GM19463 (cell line): ENCODE data around the gene MAGI2.

Source experiments
- ATAC-seq: cut with Tn5 transposase; IDR thresholded peaks from one replicate; pipeline ENCODE4 v1.9.1; 2021; ENCODE audit warnings: mild to moderate bottlenecking, moderate library complexity; ENCODE audit not compliant: unreplicated experiment

The MAGI2 gene

DNA sequence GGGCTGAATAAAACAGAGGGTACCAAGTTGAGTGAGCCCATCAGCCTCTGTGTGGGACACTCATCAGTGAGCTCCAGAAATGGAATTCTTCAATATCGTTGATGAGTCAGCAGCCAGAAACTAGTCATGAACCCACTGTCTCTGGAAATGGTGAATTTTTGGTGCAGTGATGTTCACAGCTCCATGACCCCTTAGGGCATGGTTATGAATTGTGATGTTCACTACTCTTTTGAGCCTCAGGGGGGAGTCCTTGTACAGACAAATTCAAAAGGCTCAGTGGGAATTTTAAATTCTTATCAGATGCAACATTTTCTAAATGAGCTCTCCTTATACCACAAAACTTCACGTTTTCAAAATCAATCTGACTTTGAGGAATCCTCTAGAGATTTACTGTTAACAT lies 1319.2 kb downstream of the MAGI2 start:
- ATAC-seq, result no peak

DNA sequence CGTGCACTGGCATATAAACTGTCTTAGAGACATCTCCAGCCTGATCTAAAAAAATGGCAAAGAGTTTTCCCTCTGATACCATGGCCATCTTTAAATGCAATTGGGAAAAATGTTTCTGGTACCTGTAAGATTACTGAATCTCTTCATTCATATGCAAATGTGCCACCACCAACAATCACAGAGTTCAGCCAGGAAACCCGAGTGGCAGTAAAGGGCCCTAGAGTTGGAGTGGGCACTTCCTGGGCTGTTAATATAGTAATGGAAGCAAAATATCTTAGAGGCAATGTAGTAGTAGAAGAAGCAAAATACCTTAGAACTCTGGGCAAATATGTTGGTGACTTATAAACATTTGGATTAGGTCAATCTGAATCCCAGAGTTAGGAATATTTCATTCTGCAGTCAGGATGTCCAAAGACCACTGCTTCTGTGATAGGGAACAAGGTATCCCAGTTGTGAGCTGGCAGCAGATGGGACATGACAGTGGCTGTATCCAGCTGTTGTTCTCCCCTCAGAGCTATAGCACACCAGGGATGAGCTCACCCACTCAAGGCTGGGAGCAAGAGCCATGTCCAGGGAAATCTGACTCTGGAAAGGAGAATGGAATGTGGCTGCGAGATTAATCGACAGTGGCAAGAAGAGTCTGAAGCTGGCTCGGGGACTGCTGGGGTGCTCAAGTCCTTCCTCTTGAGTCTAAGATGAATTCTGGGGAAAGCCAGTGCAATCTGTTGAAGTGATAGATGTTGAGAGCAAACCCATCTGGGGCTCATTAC lies 1322.8 kb downstream of the MAGI2 start:
- no peak for ATAC-seq

DNA sequence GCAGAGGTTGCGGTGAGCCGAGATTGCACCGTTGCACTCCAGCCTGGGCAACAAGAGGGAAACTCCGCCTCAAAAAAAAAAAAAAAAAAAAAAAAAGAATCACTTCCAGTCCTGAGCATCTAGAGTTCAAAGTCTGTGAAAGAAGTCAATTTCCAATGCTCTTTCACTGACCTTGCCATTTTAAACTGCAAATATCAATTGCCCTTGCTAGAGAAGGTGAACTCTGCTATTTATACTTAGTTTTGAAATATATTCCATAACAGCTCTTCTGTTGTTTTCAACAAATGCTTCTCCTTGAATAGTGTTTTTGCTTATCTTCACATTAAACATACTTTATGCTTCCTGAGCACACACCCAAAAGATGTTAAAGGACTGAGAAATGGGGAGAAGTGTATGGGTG lies 1323.6 kb downstream of the MAGI2 start:
- no peak for ATAC-seq

DNA sequence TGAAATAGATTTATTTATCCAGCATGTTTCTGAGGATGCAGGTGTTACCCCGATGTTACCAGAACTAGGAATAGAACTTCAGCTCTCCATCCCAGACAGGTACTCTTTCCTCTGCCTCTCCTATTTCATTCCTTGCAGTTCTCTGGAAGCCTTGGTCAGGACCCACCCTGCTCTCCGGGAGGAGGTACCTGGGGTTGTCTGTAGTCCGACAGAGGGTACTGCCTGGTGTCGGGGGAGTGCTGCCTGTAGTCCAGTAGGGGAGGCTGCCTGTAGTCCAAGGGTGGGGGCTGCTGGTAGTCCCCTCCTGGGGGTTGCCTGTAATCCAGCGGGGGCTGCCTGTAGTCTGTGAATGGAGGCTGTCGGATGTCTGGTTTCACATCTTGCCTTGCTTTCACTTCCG lies 1326.5 kb downstream of the MAGI2 start:
- no peak for ATAC-seq

DNA sequence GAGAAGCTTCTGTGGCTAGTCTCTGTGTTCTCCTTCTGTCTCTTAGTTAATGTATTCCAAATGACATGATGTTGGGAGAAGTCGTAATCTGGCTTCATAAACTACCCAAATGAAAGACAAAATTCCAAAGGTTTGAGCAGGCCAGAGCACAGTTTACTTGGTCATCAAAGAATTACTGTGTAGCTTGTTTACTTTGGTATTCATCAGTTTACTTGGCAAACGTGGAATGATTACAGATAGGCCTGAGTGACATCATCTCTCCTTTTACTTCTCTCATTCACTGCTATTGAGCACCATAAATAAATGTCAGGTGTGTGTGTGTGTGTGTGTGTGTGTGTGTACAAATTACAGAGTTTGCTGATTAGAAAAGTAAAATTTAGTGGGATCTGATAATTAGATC lies 1327.6 kb downstream of the MAGI2 start:
- no peak for ATAC-seq

DNA sequence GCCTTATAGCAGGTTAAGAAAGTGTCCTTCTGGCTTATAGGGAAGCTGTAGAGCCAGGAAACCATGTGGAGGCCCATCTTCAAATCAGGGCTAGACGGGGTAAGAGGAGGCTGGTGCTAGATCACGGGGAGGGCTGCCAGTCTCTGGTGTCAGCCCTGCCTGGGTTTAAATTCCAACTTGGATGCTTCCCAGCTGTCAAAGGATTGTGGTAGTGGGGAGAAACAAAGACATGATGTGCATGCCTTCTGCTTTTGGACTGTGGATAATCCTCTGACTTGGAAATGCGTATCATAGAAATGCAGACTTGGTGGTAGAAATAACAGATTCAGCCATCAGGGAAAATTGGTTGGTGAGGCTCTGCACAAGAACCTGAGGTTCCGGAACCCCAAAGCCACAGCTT lies 1329.3 kb downstream of the MAGI2 start:
- no peak for ATAC-seq

DNA sequence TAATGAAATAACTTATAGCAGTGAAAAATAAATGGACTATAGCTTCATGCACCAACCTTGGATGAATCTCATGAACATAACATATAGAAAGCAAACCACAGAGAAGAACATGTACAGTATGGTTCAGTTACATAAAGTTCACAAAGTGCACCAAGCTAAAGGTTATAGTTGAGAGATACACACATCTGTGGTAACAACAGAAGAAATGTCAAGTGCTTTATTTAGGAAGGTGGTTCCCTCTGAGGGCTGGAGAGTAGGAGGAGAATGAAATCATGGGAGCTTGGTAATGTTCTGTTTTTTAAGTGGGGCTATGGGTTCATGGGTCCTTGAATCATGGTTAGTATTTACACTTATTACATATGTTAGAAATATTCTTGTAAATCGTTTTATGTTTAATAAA lies 1331.6 kb downstream of the MAGI2 start:
- ATAC-seq, result no peak

DNA sequence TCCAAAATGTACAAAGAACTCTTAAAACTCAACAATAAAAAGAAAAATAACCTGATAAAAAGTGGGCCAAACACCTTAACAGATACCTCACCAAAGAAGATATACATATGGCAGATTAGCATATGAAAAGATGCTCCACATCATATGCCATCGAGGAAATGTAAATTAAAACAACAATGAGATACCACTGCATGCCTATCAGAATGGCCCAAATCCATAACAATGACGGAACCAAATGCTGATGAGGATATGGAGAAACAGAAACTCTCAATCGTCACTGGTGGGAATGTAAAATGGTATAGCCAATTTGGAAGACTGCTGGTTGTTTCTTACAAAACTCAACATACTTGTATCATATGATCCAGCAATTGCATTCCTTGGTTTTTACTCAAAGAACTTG lies 1335.0 kb downstream of the MAGI2 start:
- ATAC-seq, result no peak

DNA sequence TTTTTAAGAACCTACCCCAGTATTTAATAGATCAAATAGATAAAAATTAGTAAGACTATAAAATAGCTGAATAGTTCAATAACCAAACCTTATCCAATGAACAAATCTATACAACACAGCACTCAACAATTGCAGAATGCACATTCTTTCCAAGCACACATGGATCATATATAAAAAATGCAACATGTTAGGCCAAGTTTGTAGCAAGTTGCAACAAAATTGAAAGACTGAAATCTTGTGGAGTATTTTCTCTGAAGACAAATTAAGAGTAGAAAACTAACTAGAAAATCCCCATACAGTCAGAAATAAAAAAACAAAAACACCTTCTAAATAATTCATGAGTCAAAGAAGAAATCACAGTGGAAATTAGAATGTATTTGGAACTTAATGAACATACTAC lies 1337.6 kb downstream of the MAGI2 start:
- ATAC-seq, result no peak

DNA sequence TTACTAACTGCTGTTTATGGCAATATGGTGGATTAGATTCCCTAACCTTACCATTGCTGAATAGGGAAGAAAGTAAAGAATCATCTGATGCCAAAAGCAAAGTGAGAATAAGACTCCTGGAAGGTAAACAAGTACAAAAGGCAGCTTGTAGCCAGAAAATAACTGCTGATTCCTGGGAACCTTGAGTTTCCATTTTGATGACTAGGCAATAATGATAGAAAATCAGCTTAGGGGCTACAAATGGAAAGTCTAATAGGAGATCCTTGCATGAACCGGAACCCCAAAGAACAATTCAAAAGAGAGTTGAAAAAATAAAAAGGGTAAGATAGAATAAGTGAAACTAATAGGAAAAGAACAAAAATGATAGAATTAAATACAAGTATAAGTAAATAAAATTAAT lies 1338.5 kb downstream of the MAGI2 start:
- no peak for ATAC-seq

DNA sequence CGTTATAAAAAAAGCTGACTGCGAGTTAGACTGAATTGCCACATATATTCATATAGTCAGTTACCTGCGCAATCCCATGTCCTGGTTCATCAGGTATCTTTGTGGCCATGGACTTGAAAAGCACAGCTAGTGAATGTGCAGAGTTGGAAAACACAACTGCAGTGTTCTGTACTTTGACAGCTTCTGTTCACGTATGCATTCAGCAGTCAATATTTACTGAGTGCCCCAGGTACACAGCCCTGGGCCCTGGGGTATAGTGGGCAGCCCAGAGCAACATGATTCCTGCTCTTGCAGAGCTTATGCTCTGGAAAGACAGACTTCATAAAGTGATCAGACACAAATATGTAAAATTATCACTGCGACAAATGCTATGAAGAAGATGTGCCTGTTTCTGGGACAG lies 1341.0 kb downstream of the MAGI2 start:
- no peak for ATAC-seq

DNA sequence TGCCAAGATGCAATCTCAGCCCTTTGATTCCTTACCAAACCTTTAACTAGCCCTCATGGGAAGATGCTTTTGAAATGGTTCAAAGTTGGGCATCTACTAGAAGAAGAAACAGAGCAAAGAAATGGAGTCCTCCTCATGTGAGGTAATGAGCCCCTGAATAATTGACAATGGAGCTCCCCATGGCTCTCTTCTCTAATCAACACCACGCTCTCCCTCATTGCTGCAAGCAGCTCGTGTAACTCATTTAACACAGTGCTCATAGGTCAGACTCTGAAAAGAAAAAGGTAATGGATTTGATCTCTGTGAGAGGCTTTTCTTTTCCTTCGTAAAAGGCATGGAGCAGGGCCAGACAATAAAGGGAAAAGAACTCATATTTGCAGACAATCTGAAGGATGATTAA lies 1342.1 kb downstream of the MAGI2 start:
- ATAC-seq, result no peak

DNA sequence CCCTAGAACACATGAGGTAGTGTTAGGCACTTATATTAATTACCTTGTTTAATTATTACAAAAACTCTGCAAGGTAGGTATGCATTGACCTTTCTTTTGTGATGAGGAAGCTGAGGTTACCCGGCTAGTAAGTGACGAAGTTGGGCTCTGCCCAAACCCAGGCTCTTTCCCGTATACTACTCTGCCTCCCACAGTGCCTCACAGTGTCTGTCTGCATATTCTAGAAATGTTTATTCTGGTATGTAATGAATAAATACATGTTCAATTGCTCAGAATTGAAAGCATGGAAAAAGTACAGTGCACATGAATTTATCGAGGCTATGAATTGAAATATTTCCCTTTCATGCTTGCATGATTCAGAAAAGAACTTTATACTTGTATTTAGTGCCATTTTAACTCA lies 1350.0 kb downstream of the MAGI2 start:
- ATAC-seq, result no peak

DNA sequence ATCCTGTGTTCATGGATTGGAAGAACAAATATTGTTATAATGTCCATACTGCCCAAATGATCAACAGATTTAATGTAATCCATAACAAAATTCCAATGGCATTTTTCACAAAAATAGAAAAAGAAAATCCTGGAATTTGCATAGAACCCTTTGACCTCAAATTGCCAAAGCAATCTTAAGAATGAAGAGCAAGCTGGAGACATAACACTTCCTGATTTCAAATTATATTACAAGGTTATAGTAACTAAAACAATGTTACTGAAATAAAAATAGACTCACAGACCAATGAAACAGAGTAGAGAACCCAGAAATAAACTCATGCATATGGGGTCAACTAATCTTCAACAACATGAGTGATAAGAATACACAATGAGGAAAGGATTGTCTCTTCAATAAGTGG lies 1352.4 kb downstream of the MAGI2 start:
- no peak for ATAC-seq

DNA sequence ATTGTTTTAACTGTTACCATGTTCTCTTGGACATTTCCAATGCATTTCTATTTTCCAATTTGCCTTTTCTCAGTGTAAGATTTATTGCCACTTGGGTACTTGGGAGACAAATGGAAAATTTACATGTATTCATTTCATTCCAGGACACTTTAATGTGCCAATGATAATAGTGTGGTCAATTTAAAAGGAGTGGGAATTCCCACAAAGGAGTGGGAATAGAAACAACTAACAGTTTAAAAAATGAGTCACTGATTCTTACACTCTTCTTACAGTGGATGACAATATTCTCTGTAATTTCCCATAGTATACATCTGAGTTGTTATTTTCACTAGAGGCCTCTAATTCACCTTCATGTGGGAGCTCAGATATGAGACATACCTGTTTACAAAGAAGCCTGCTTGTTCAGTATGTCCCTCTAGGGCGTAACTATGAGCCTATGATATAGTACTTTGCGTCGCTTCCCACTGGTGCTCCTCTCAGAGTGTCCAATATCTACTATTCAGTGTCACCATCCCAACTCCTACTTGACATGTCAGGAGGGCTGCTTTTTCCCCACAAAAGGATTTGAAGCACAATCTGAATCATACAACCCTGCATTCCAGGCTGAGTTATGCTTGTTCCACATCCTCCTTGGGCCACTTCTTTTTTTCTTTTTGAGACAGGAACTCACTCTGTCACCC lies 1353.6 kb downstream of the MAGI2 start:
- no peak for ATAC-seq

DNA sequence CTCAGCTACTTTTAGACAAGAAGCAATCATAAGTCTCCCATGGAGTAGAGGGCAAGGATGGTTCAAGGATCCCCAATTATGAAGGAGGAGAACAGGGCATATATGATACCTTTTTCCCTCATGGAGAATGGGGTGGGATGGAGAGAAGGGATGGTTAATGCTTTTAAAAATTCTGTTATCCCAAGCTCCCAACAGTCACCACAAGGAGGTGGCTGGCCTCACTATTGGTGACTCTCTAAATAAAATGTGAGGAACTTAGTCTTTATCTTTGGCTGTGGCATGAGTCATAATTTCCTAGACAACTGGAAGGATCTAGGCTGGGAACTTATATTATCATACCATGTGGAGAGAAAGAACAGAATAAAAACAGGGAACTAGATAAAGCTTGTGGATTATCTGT lies 1357.9 kb downstream of the MAGI2 start:
- no peak for ATAC-seq

DNA sequence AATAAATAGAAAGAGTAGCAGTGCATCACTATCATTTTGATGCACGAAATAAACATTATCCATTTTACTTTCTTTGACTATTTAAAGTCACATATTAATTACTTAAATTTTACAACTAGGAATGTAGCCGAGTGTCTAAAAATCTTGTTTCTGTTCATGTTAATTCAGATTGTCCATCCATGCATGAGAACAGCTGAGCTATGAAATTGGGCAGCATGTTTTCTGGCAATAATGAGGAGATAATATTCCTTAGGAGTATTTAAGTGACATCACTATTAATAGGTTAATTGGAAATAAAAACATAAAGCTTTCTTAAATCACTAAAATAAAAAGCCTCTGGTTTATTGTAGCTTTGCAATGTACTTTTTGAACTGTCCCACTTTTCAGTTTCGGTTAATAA lies 1361.1 kb downstream of the MAGI2 start:
- no peak for ATAC-seq

DNA sequence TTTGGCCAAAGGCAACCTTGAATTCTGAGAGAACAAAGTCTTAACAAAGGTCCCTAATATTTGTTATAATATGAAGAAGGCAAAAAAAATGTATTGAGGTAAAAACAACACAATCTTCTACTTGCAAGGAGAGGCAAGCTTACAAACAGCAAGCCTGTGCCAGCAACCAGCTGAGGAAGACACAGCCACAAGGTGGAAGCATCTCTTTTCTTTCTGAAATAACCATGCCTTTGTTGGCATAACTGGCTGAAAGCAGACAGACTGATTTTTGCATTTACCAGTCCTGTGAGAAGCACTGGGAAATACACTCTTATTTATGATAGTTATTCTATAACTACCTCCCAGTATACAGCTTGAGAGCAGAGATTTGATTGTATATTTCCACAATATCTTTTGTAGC lies 1362.9 kb downstream of the MAGI2 start:
- no peak for ATAC-seq

DNA sequence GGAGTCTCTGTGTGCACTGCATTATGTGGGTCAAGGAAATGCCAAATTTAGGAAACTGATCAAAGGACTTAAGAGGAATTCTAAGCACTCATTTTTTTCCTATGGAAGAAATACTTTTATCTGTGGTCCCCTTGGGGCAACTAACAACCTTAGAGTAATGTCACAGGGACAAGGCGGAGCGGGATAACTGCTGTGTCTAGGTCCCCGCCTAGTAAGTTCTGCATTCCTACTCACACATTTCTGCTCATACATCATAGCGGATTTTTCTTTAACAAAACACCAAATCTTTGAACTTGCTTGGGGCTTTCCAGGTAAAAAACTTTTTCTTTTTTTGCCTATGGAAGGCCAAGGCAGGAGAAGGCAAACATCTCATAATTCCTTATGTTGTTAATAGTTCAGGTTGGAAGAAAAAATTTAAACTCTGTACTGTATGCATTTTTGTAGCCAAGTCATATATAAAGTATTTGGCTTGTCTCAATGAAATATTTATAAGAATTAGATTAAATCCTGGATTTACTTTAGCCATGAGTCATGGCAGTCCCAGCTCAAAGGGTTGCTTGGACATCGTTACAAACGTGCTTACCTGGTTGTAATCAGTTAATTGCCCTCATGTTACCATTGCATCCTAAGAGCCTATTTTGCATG lies 1369.9 kb downstream of the MAGI2 start:
- no peak for ATAC-seq

DNA sequence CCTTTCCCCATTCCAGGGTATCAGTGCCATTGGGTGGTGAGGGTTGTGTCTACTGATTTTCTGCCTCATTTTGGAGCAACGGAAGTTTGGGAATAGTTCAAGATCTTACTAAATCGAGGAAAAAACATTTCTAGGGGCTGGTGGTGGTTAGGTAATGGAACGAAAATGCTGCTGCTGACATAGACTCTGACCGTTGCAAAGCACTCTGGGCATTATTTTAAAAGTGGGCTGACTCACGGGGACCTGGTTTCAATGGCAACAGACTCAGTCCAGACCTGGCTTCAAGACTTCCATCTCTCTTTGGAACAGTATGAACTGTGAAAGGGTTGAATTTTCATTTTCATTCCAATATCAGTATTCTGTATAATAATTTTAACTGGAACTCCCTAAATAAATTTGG lies 1370.9 kb downstream of the MAGI2 start:
- no peak for ATAC-seq

DNA sequence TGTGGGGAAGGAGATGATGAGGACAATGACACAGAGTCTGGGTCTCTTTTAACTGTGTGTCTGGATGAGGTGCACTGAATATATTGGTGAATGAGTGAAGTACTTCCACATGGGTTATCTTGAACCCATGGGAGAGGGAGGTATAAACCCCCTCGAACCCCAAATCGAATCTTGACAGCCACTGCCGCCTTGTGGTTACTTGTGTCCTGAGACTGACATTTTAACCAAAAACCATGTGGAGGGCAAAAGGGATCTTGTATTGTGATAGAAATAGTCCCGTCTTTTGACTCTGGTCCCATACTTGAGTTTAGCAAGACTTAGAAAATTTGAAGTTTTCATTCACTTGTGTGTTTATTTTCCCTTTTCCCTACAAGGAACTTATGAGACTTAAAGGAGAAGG lies 1371.6 kb downstream of the MAGI2 start:
- no peak for ATAC-seq

DNA sequence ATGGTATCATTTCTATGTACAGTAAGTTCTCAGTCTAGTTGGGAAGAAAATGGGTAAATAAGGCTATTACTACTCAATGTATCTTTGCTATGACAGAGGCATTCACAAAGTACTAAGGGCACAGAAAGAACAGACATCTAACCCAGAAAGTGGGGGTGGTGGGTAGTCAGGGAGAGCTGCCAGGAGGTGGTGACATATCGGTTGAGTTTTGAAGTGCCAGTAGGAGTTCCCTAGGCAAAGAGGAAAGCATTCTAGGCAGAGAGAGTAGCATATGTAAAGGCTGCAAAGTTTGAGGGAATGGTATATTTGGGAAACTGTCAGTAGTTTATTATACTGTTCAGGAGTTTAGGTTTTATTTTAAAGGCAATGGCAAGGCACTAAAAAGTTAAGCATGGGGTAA lies 1372.1 kb downstream of the MAGI2 start:
- ATAC-seq, result no peak
